ENCODE measurements around the gene EXTL2.

- TF ChIP-seq CTCF (IDR thresholded peaks at IDR 0.05) (no peak), POLR2AphosphoS5 (IDR thresholded peaks at IDR 0.05) (no peak), EP300 (IDR thresholded peaks at IDR 0.05) (no peak), POLR2A (IDR thresholded peaks at IDR 0.05) (no peak)
These were observed 37.1 kb upstream of the EXTL2 start for GRCh38 chr1:100931716-100932115.
